Panc1 (cell line): ENCODE results near the gene HNRNPH2. TPM values are rescaled to one million over a fixed set of nuclear protein-coding genes. Genes with fewer than 3 reads are reported as not detected.

ENCODE experiments used
- ATAC-seq: fragments of 200-7000 bp; cut with Tn5 transposase; 2 replicates; pipeline ENCODE4 v1.9.1; 2020; ENCODE audit warnings: mild to moderate bottlenecking, moderate library complexity
- BruUV-seq: library from RNA; stranded (reverse); fragments of 400-500 nt; replicated peaks from 2 replicates; lab custom pipeline; 2021; lab: Mats Ljungman, UMichigan
- CTCF ChIA-PET: fragments of 300-600 bp; sonication (Branson Sonifier 250); formaldehyde crosslinking; loops from one replicate; lab custom pipeline; 2022; ENCODE audit warnings: antibody characterized with exemption; lab: Charles Lee
- POLR2A ChIA-PET: fragments of 300-600 bp; sonication (Branson Sonifier 250); formaldehyde crosslinking; loops from one replicate; lab custom pipeline; 2022; ENCODE audit warnings: antibody characterized with exemption; lab: Charles Lee
- DNase-seq: peaks from one replicate; pipeline ENCODE4 v3.0.0-alpha.2; 2010; ENCODE audit warnings: low read depth, low spot score
- H3K27ac ChIP-seq: 2 replicates; pipeline ENCODE4 v1.5.1; 2011; ENCODE audit warnings: mild to moderate bottlenecking, low read length, inconsistent platforms
- H3K27me3 ChIP-seq: fragments of 200-500 bp; sonication (Bioruptor generic); 2 replicates; pipeline ENCODE4 v1.6.0; 2014; ENCODE audit warnings: low read length, inconsistent platforms; ENCODE audit not compliant: control insufficient read depth, insufficient read depth
- H3K36me3 ChIP-seq: fragments of 200-500 bp; sonication (Bioruptor generic); 2 replicates; pipeline ENCODE4 v1.5.1; 2014; ENCODE audit warnings: inconsistent platforms, mild to moderate bottlenecking, low read length, moderate library complexity; ENCODE audit not compliant: control insufficient read depth, insufficient read depth
- H3K4me1 ChIP-seq: 2 replicates; pipeline ENCODE4 v1.5.1; 2011; ENCODE audit warnings: inconsistent platforms, mild to moderate bottlenecking, low read length, moderate library complexity; ENCODE audit not compliant: control insufficient read depth, insufficient read depth
- H3K4me3 ChIP-seq, 2 experiments: 2 replicates each; pipeline ENCODE4 v1.5.1; 2011 to 2012; ENCODE audit warnings: low read depth in 2 of 2, low read length in 2 of 2, mild to moderate bottlenecking in 2 of 2, inconsistent platforms in 1 of 2, moderate library complexity in 1 of 2
- H3K9me3 ChIP-seq: fragments of 200-500 bp; sonication (Bioruptor generic); 2 replicates; pipeline ENCODE4 v1.5.1; 2014; ENCODE audit warnings: low read depth, mild to moderate bottlenecking, inconsistent platforms, low read length, moderate library complexity; ENCODE audit not compliant: control insufficient read depth, insufficient read depth
- CTCF ChIP-seq: fragments of 450-650 bp; IDR thresholded peaks from 2 replicates; pipeline ENCODE4 v1.5.1; 2017; ENCODE audit warnings: mild to moderate bottlenecking
- POLR2AphosphoS5 ChIP-seq: IDR thresholded peaks from 2 replicates; pipeline ENCODE4 v1.6.1; 2012; ENCODE audit warnings: mild to moderate bottlenecking, low read depth, low read length, moderate library complexity
- REST ChIP-seq, 2 experiments: IDR thresholded peaks; 2 replicates each; pipeline ENCODE4 v1.6.1; 2011 to 2012; ENCODE audit warnings: low read depth in 2 of 2, control low read depth in 1 of 2, low read length in 1 of 2, mild to moderate bottlenecking in 1 of 2, moderate library complexity in 1 of 2; ENCODE audit not compliant: insufficient read depth in 1 of 2
- SIN3A ChIP-seq: IDR thresholded peaks from 2 replicates; pipeline ENCODE4 v1.6.1; 2012; ENCODE audit warnings: low read depth, mild to moderate bottlenecking, low read length, moderate library complexity, borderline replicate concordance; ENCODE audit not compliant: insufficient read depth
- TCF7L2 ChIP-seq: IDR thresholded peaks from 2 replicates; pipeline ENCODE4 v1.6.1; 2011; ENCODE audit warnings: mild to moderate bottlenecking, low read depth, low read length, inconsistent platforms
- in situ Hi-C: cut with HindIII; loops from 2 replicates; pipeline ENCODE4 v1.10.0; 2016; ENCODE audit warnings: low sequenced_read_pairs, low pct_unique_long_range_greater_than_20kb
- intact Hi-C: fragments of 100-400 bp; cut with micrococcal nuclease; formaldehyde crosslinking; loops from one replicate; pipeline ENCODE4 v1.10.0; 2022; ENCODE audit not compliant: unreplicated experiment
- total RNA-seq: library from RNA; stranded (reverse); gene quantifications from one replicate; pipeline ENCODE4 v1.2.1, GENCODE V29; 2021; ENCODE audit not compliant: unreplicated experiment

Gene HNRNPH2
- total RNA-seq, 1 experiment from 2014 or later: 91.5 TPM

- no peak for TF ChIP-seq REST (IDR thresholded peaks at IDR 0.05; ENCODE audit: insufficient read depth in 1 of 2, low read depth in 2 of 2, low read length in 1 of 2)
- no peak for TF ChIP-seq SIN3A
- Histone ChIP-seq H3K27ac (no peak overlapping the region), H3K4me3 (no peak overlapping the region), H3K27me3 (peaks cover 7% of the 10 kb centered on the region; the same call in 1 of the 2 replicates), H3K4me1 (no peaks in the 10 kb centered on the region), H3K9me3 (no peaks in the 10 kb centered on the region), H3K36me3 (no peaks in the 10 kb centered on the region)
- BruUV-seq: no TSS peak
- CTCF ChIA-PET: no interaction called here
- POLR2A ChIA-PET: no interaction called here
- ATAC-seq (no peak), DNase-seq (no peak)
- intact Hi-C loops (no loop called here), in situ Hi-C loops (no loop called here)
These were observed 39.2 kb upstream of the HNRNPH2 start for GRCh38 chrX:101368800-101369199.

- Histone ChIP-seq H3K4me3 (no peak overlapping the region), H3K4me1 (no peaks in the 10 kb centered on the region), H3K27me3 (peaks cover 10% of the 10 kb centered on the region; the same call in 1 of the 2 replicates), H3K27ac (no peak overlapping the region), H3K36me3 (no peaks in the 10 kb centered on the region), H3K9me3 (no peaks in the 10 kb centered on the region)
- intact Hi-C loops: no loop called here
- POLR2A ChIA-PET: no interaction called here
- CTCF ChIA-PET: no interaction called here
- BruUV-seq: no TSS peak
- in situ Hi-C loops: no loop called here
- TF ChIP-seq SIN3A (no peak), POLR2AphosphoS5 (no peak), TCF7L2 (no peak), CTCF (no peak), REST (IDR thresholded peaks at IDR 0.05; ENCODE audit: insufficient read depth in 1 of 2, low read depth in 2 of 2, low read length in 1 of 2) (no peak)
- ATAC-seq (no peak), DNase-seq (no peak)
These were observed 38.3 kb upstream of the HNRNPH2 start for GRCh38 chrX:101369687-101370086.
